NCI-H69 (cell line): ENCODE measurements around the gene POU6F2.

ENCODE experiments used
- DNase-seq: peaks from one replicate; lab custom pipeline; 2025; lab: John Stamatoyannopoulos, UW

Gene POU6F2

GRCh38 chr7:39249635-39250152 is 272.0 kb downstream of the POU6F2 start:
- DNase-seq: no peak

GRCh38 chr7:39252916-39253315 is 275.2 kb downstream of the POU6F2 start:
- no peak for DNase-seq

GRCh38 chr7:39259391-39260003 is 281.8 kb downstream of the POU6F2 start:
- peak; percentile 64 for DNase-seq

- no peak for DNase-seq
Observed at GRCh38 chr7:39260279-39260844, 282.7 kb downstream of the POU6F2 start.

- no peak for DNase-seq
Observed at GRCh38 chr7:39261771-39262170, 284.1 kb downstream of the POU6F2 start.

GRCh38 chr7:39265641-39266591 is 288.2 kb downstream of the POU6F2 start:
- DNase-seq: peak; percentile 32

GRCh38 chr7:39269034-39269433 is 291.3 kb downstream of the POU6F2 start:
- DNase-seq: no peak

GRCh38 chr7:39270018-39270417 is 292.3 kb downstream of the POU6F2 start:
- no peak for DNase-seq

- peak; percentile 92 for DNase-seq
Observed at GRCh38 chr7:39271402-39271801, 293.7 kb downstream of the POU6F2 start.

- DNase-seq: peak; percentile 15
Observed at GRCh38 chr7:39272111-39272510, 294.4 kb downstream of the POU6F2 start.

GRCh38 chr7:39272691-39273090 is 295.0 kb downstream of the POU6F2 start:
- DNase-seq: no peak

- no peak for DNase-seq
Observed at GRCh38 chr7:39280337-39280736, 302.6 kb downstream of the POU6F2 start.

GRCh38 chr7:39285256-39285655 is 307.5 kb downstream of the POU6F2 start:
- DNase-seq: no peak

GRCh38 chr7:39288303-39288702 is 310.6 kb downstream of the POU6F2 start:
- DNase-seq: no peak

GRCh38 chr7:39291628-39292410 is 314.1 kb downstream of the POU6F2 start:
- DNase-seq: no peak

GRCh38 chr7:39293056-39293823 is 315.5 kb downstream of the POU6F2 start:
- DNase-seq: no peak

GRCh38 chr7:39294022-39294421 is 316.3 kb downstream of the POU6F2 start:
- DNase-seq: no peak

- no peak for DNase-seq
Observed at GRCh38 chr7:39295796-39296195, 318.1 kb downstream of the POU6F2 start.

- DNase-seq: no peak
Observed at GRCh38 chr7:39299695-39300094, 322.0 kb downstream of the POU6F2 start.

- DNase-seq: no peak
Observed at GRCh38 chr7:39300276-39300675, 322.6 kb downstream of the POU6F2 start.

- peak; percentile 75 for DNase-seq
Observed at GRCh38 chr7:39301543-39301942, 323.8 kb downstream of the POU6F2 start.
